A673 (cell line): ENCODE measurements around the gene RAB24.

Experiments used
- CTCF ChIP-seq: fragments of 300-800, 200-600 bp; sonication (generic); conservative IDR thresholded peaks from 2 replicates; pipeline ENCODE4 v1.5.1; 2017; ENCODE audit warnings: low read depth, mild to moderate bottlenecking, antibody characterized with exemption, low read length, moderate library complexity, mixed read lengths
- EZH2 ChIP-seq: fragments of 200-600 bp; sonication (generic); IDR thresholded peaks from 2 replicates; pipeline ENCODE4 v1.6.1; 2017; ENCODE audit warnings: borderline replicate concordance, low read depth, mild to moderate bottlenecking, mixed read lengths, antibody characterized with exemption, low read length; ENCODE audit not compliant: poor library complexity, severe bottlenecking

GRCh38 chr5:177288191-177288590 is 15.3 kb downstream of the RAB24 start:
- TF ChIP-seq EZH2 (no peak), CTCF (no peak)
